Activated naive CD8-positive, alpha-beta T cell treated with anti-CD3 and anti-CD28 coated beads, Interleukin-2, amount 10 ng/mL, durations not matched to agents 7 days and 5 days (primary cell): ENCODE results near the gene MOSMO. TPM values are rescaled to one million over a fixed set of nuclear protein-coding genes. Genes with fewer than 3 reads are reported as not detected.
A peak's percentile ranks its signal among the peaks of the same experiment; 100 is the strongest.

Experiments used
- ATAC-seq: fragments of 150-1000 bp; cut with Tn5 transposase; one replicate; pipeline ENCODE4 v1.10.0; 2021; ENCODE audit warnings: low read depth, moderate library complexity
- POLR2A ChIA-PET: fragments of 350-600 bp; sonication (Branson Sonifier 250); formaldehyde crosslinking; loops from one replicate; lab custom pipeline; 2021; ENCODE audit warnings: antibody characterized with exemption; lab: Charles Lee
- DNase-seq: peaks from one replicate; pipeline ENCODE4 v3.0.0; 2021
- H3K27ac Mint-ChIP-seq: one replicate; pipeline ENCODE4 v1.8.0; 2022; ENCODE audit warnings: mild to moderate bottlenecking, mixed read lengths
- H3K27me3 Mint-ChIP-seq: one replicate; pipeline ENCODE4 v1.8.0; 2022; ENCODE audit warnings: mild to moderate bottlenecking, moderate library complexity, mixed read lengths
- H3K36me3 Mint-ChIP-seq: one replicate; pipeline ENCODE4 v1.8.0; 2021; ENCODE audit warnings: mild to moderate bottlenecking, mixed read lengths
- H3K4me1 Mint-ChIP-seq: one replicate; pipeline ENCODE4 v1.8.0; 2021; ENCODE audit warnings: mixed read lengths
- H3K4me3 Mint-ChIP-seq: one replicate; pipeline ENCODE4 v1.8.0; 2022; ENCODE audit warnings: mild to moderate bottlenecking, moderate library complexity, mixed read lengths
- H3K9me3 Mint-ChIP-seq: one replicate; pipeline ENCODE4 v1.8.0; 2021; ENCODE audit warnings: mixed read lengths
- total RNA-seq, 2 experiments: library from RNA; stranded (reverse); gene quantifications; one replicate each; pipeline ENCODE4 v1.2.3, GENCODE V29; 2021

The MOSMO gene
- total RNA-seq, 2 experiments from 2014 or later = 11.6 to 14.7 TPM

- ATAC-seq = no peak
- Mint-ChIP-seq H3K36me3 (peaks cover 9% of the 10 kb centered on the region), H3K27me3 (no peaks in the 10 kb centered on the region), H3K4me3 (no peak overlapping the region), H3K4me1 (no peaks in the 10 kb centered on the region), H3K27ac (no peak overlapping the region), H3K9me3 (peaks cover 4% of the 10 kb centered on the region)
- POLR2A ChIA-PET = interaction anchor here (0.6 kb wide), 1 partner anchor 228 kb away, joined by 6 read pairs; no protein-coding TSS in a partner anchor
- no peak for DNase-seq
Measured at GRCh38 chr16:22071331-22071910, 63.5 kb downstream of the MOSMO start.

GRCh38 chr16:22073350-22073749 is 65.4 kb downstream of the MOSMO start:
- Mint-ChIP-seq H3K9me3 (no peaks in the 10 kb centered on the region), H3K36me3 (peaks cover 2% of the 10 kb centered on the region), H3K27me3 (no peaks in the 10 kb centered on the region), H3K27ac (no peak overlapping the region), H3K4me3 (no peak overlapping the region), H3K4me1 (no peaks in the 10 kb centered on the region)
- POLR2A ChIA-PET = no interaction called here
- no peak for DNase-seq
- no peak for ATAC-seq

- no peaks in the 10 kb centered on the region for H3K27me3 Mint-ChIP-seq
- no peaks in the 10 kb centered on the region for H3K36me3 Mint-ChIP-seq
- POLR2A ChIA-PET = no interaction called here
- no peak overlapping the region for H3K27ac Mint-ChIP-seq
- H3K4me3 Mint-ChIP-seq = no peak overlapping the region
- ATAC-seq (no peak), DNase-seq (no peak)
- H3K4me1 Mint-ChIP-seq = no peaks in the 10 kb centered on the region
- no peaks in the 10 kb centered on the region for H3K9me3 Mint-ChIP-seq
Measured at GRCh38 chr16:22075043-22075757, 67.3 kb downstream of the MOSMO start.

GRCh38 chr16:22075776-22076175 is 67.9 kb downstream of the MOSMO start:
- no peaks in the 10 kb centered on the region for H3K27me3 Mint-ChIP-seq
- H3K36me3 Mint-ChIP-seq = no peaks in the 10 kb centered on the region
- H3K4me1 Mint-ChIP-seq = no peaks in the 10 kb centered on the region
- DNase-seq = no peak
- no peak overlapping the region for H3K4me3 Mint-ChIP-seq
- POLR2A ChIA-PET = no interaction called here
- no peaks in the 10 kb centered on the region for H3K9me3 Mint-ChIP-seq
- H3K27ac Mint-ChIP-seq = no peak overlapping the region
- ATAC-seq = no peak

- no peaks in the 10 kb centered on the region for H3K36me3 Mint-ChIP-seq
- DNase-seq (peak; percentile 60), ATAC-seq (peak; percentile 82)
- H3K27ac Mint-ChIP-seq = no peak overlapping the region
- POLR2A ChIA-PET = interaction anchor here (0.6 to 1.6 kb wide), 4 partner anchors 64 to 88 kb away, joined by 3 to 7 read pairs (median 5); partner anchors contain the start of gene MOSMO
- no peak overlapping the region for H3K4me3 Mint-ChIP-seq
- no peaks in the 10 kb centered on the region for H3K4me1 Mint-ChIP-seq
- H3K9me3 Mint-ChIP-seq = no peaks in the 10 kb centered on the region
- no peaks in the 10 kb centered on the region for H3K27me3 Mint-ChIP-seq
Measured at GRCh38 chr16:22077700-22078313, 69.9 kb downstream of the MOSMO start.

GRCh38 chr16:22078656-22079055 is 70.7 kb downstream of the MOSMO start:
- POLR2A ChIA-PET = interaction anchor here (1.0 to 1.6 kb wide), 2 partner anchors 71 to 89 kb away, joined by 5 to 7 read pairs; partner anchors contain the start of gene MOSMO
- H3K9me3 Mint-ChIP-seq = no peaks in the 10 kb centered on the region
- no peak overlapping the region for H3K27ac Mint-ChIP-seq
- H3K4me1 Mint-ChIP-seq = no peaks in the 10 kb centered on the region
- no peaks in the 10 kb centered on the region for H3K27me3 Mint-ChIP-seq
- no peaks in the 10 kb centered on the region for H3K36me3 Mint-ChIP-seq
- no peak for ATAC-seq
- DNase-seq = no peak
- H3K4me3 Mint-ChIP-seq = no peak overlapping the region

GRCh38 chr16:22081050-22081449 is 73.1 kb downstream of the MOSMO start:
- Mint-ChIP-seq H3K27me3 (no peaks in the 10 kb centered on the region), H3K4me1 (no peaks in the 10 kb centered on the region), H3K4me3 (no peak overlapping the region), H3K36me3 (peaks cover 11% of the 10 kb centered on the region), H3K9me3 (no peaks in the 10 kb centered on the region), H3K27ac (no peak overlapping the region)
- DNase-seq (no peak), ATAC-seq (no peak)
- POLR2A ChIA-PET = no interaction called here

GRCh38 chr16:22086440-22086839 is 78.5 kb downstream of the MOSMO start:
- no peak for DNase-seq
- H3K4me1 Mint-ChIP-seq = no peaks in the 10 kb centered on the region
- H3K27ac Mint-ChIP-seq = no peak overlapping the region
- no peak for ATAC-seq
- peaks cover 14% of the 10 kb centered on the region for H3K36me3 Mint-ChIP-seq
- POLR2A ChIA-PET = no interaction called here
- H3K4me3 Mint-ChIP-seq = no peak overlapping the region
- no peaks in the 10 kb centered on the region for H3K27me3 Mint-ChIP-seq
- no peaks in the 10 kb centered on the region for H3K9me3 Mint-ChIP-seq

- DNase-seq = no peak
- Mint-ChIP-seq H3K4me3 (no peak overlapping the region), H3K4me1 (no peaks in the 10 kb centered on the region), H3K36me3 (peaks cover 14% of the 10 kb centered on the region), H3K27me3 (peaks cover 3% of the 10 kb centered on the region), H3K27ac (no peak overlapping the region), H3K9me3 (no peaks in the 10 kb centered on the region)
- POLR2A ChIA-PET = no interaction called here
- no peak for ATAC-seq
Measured at GRCh38 chr16:22088642-22089041, 80.7 kb downstream of the MOSMO start.

- no peak for DNase-seq
- Mint-ChIP-seq H3K36me3 (peaks cover 9% of the 10 kb centered on the region), H3K27me3 (peaks cover 6% of the 10 kb centered on the region), H3K9me3 (no peaks in the 10 kb centered on the region), H3K4me1 (no peaks in the 10 kb centered on the region), H3K4me3 (no peak overlapping the region), H3K27ac (no peak overlapping the region)
- ATAC-seq = no peak
- POLR2A ChIA-PET = no interaction called here
Measured at GRCh38 chr16:22089910-22090309, 82.0 kb downstream of the MOSMO start.

GRCh38 chr16:22091721-22092120 is 83.8 kb downstream of the MOSMO start:
- no peak for ATAC-seq
- POLR2A ChIA-PET = no interaction called here
- H3K36me3 Mint-ChIP-seq = no peaks in the 10 kb centered on the region
- no peaks in the 10 kb centered on the region for H3K4me1 Mint-ChIP-seq
- peaks cover 19% of the 10 kb centered on the region for H3K27me3 Mint-ChIP-seq
- H3K9me3 Mint-ChIP-seq = no peaks in the 10 kb centered on the region
- no peak overlapping the region for H3K4me3 Mint-ChIP-seq
- DNase-seq = no peak
- H3K27ac Mint-ChIP-seq = no peak overlapping the region

GRCh38 chr16:22092143-22092933 is 84.4 kb downstream of the MOSMO start, which contains the start of gene VWA3A:
Gene VWA3A, plus strand, starts transcription at chr16:22092541. Its CDS starts 97 bp downstream, at chr16:22092638.
- Mint-ChIP-seq H3K36me3 (no peaks in the 10 kb centered on the region), H3K27me3 (peaks cover 23% of the 10 kb centered on the region), H3K9me3 (no peaks in the 10 kb centered on the region), H3K4me1 (no peaks in the 10 kb centered on the region), H3K27ac (peak within 1 kb of the TSS; percentile 34), H3K4me3 (no peak within 1 kb of the TSS)
- ATAC-seq = no peak
- POLR2A ChIA-PET = no interaction called here
- DNase-seq = no peak

- no peaks in the 10 kb centered on the region for H3K36me3 Mint-ChIP-seq
Measured at GRCh38 chr16:22093331-22093730, 85.4 kb downstream of the MOSMO start.

More at GRCh38 chr16:22093331-22093730, 85.4 kb downstream of the MOSMO start:
- no peaks in the 10 kb centered on the region for H3K9me3 Mint-ChIP-seq
- no peaks in the 10 kb centered on the region for H3K4me1 Mint-ChIP-seq
- no peak overlapping the region for H3K4me3 Mint-ChIP-seq
- peaks cover 28% of the 10 kb centered on the region for H3K27me3 Mint-ChIP-seq
- ATAC-seq (no peak), DNase-seq (no peak)
- POLR2A ChIA-PET = no interaction called here
- no peak overlapping the region for H3K27ac Mint-ChIP-seq
